HG02943 (cell line): Measurements from ENCODE around the gene PCDHA13.
"Not testable (repeated sequence)": the region's sequence is repeated elsewhere in the genome, so short reads cannot be mapped to it uniquely, and the experiment has no call there.

Experiments
- ATAC-seq: cut with Tn5 transposase; IDR thresholded peaks from one replicate; pipeline ENCODE4 v1.9.1; 2021; ENCODE audit warnings: mild to moderate bottlenecking, low read depth, moderate library complexity; ENCODE audit not compliant: unreplicated experiment

Gene PCDHA13, protein sequence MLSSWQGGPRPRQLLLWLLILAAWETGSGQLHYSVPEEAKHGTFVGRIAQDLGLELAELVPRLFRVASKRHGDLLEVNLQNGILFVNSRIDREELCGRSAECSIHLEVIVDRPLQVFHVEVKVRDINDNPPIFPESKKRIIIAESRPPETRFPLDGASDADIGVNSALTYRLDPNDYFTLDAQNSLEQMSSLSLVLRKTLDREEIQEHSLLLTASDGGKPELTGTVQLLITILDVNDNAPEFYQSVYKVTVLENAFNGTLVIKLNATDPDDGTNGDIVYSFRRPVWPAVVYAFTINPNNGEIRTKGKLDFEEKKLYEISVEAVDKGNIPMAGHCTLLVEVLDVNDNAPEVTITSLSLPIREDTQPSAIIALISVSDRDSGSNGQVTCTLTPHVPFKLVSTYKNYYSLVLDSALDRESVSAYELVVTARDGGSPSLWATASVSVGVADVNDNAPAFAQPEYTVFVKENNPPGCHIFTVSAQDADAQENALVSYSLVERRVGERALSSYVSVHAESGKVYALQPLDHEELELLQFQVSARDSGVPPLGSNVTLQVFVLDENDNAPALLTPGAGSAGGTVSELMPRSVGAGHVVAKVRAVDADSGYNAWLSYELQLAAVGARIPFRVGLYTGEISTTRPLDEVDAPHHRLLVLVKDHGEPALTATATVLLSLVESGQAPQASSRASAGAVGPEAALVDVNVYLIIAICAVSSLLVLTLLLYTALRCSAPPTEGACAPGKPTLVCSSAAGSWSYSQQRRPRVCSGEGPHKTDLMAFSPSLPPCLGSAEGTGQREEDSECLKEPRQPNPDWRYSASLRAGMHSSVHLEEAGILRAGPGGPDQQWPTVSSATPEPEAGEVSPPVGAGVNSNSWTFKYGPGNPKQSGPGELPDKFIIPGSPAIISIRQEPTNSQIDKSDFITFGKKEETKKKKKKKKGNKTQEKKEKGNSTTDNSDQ

DNA sequence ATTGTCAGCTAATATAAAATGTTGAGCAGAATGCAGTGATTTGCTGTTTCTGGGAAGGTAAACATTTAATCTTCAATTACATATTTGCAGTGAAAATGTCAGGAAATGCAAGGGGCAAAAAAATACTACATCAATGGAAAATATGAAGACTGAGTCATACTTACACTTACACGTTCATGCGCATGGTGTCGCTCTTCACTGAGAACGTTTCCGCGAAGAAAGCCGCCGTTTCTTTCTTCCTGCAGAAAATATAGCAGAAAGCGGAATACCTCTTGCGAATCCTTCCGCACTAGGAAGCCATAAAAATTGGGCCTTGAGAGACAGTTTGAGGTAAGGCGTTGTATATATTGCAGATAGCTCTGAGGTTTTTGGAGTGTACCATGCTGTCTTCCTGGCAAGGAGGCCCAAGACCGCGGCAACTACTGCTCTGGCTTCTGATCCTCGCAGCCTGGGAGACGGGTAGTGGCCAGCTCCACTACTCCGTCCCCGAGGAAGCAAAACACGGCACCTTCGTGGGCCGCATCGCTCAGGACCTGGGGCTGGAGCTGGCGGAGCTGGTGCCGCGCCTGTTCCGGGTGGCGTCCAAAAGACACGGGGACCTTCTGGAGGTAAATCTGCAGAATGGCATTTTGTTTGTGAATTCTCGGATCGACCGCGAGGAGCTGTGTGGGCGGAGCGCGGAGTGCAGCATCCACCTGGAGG is at the start of gene PCDHA13:
Gene PCDHA13, plus strand, starts transcription at position 236 of the 702 bp plus-strand sequence. Its CDS starts 145 bp downstream, at position 381.
- no peak for ATAC-seq

- no peak for ATAC-seq
These were observed 47.9 kb upstream of the PCDHA13 start, which contains the start of gene PCDHA7 for GRCh38 chr5:140833993-140834392. Gene PCDHA7, plus strand, starts transcription at chr5:140834269. Its CDS starts 115 bp downstream, at chr5:140834384.

- ATAC-seq = not testable (repeated sequence)
These were observed 47.4 kb upstream of the PCDHA13 start for GRCh38 chr5:140834439-140835008.

DNA sequence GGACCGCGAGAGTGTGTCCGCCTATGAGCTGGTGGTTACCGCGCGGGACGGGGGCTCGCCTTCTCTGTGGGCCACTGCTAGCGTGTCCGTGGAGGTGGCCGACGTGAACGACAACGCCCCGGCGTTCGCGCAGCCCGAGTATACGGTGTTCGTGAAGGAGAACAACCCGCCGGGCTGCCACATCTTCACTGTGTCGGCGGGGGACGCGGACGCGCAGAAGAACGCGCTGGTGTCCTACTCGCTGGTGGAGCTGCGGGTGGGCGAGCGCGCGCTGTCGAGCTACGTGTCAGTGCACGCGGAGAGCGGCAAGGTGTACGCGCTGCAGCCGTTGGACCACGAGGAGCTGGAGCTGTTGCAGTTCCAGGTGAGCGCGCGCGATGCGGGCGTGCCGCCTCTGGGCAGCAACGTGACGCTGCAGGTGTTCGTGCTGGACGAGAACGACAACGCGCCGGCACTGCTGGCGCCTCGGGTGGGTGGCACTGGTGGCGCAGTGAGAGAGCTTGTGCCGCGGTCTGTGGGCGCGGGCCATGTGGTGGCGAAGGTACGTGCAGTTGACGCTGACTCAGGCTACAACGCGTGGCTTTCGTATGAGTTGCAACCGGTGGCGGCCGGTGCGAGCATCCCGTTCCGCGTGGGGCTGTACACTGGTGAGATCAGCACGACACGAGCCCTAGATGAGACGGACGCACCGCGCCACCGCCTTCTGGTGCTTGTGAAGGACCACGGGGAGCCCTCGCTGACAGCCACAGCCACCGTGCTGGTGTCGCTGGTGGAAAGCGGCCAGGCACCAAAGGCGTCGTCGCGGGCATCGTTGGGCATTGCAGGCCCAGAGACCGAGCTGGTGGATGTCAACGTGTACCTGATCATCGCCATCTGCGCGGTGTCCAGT is 46.1 kb upstream of the PCDHA13 start:
- ATAC-seq = no peak

DNA sequence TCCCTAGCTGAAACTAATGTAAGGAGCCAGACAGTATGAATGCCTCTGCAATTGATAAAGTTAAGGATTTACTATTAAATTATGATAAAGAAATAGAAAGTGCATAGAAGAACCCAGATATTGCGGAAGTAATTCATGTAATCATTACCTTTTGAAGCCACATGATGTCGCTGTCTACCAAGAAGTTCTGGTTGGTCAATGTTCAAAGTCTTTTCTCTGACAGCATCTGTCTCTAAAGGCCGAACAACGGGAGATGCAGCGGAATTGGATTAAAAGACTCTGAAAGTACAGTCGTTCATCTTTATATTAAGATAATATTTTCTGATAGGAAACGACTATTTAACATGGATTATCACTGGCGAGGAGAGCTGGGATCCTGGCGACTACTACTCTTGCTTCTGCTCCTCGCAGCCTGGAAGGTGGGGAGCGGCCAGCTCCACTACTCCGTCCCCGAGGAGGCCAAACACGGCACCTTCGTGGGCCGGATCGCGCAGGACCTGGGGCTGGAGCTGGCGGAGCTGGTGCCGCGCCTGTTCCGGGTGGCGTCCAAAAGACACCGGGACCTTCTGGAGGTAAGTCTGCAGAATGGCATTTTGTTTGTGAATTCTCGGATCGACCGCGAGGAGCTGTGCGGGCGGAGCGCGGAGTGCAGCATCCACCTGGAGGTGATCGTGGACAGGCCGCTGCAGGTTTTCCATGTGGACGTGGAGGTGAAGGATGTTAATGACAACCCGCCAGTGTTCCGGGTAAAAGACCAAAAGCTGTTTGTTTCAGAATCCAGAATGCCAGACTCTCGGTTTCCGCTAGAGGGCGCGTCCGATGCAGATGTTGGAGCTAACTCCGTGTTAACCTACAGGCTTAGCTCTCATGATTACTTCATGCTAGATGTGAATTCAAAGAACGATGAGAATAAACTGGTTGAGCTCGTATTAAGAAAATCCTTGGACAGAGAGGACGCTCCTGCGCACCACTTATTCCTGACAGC is 40.7 kb upstream of the PCDHA13 start, which contains the start of gene PCDHA8:
Gene PCDHA8, plus strand, starts transcription at position 210 of the 985 bp plus-strand sequence. Its CDS starts 135 bp downstream, at position 345.
- no peak for ATAC-seq

DNA sequence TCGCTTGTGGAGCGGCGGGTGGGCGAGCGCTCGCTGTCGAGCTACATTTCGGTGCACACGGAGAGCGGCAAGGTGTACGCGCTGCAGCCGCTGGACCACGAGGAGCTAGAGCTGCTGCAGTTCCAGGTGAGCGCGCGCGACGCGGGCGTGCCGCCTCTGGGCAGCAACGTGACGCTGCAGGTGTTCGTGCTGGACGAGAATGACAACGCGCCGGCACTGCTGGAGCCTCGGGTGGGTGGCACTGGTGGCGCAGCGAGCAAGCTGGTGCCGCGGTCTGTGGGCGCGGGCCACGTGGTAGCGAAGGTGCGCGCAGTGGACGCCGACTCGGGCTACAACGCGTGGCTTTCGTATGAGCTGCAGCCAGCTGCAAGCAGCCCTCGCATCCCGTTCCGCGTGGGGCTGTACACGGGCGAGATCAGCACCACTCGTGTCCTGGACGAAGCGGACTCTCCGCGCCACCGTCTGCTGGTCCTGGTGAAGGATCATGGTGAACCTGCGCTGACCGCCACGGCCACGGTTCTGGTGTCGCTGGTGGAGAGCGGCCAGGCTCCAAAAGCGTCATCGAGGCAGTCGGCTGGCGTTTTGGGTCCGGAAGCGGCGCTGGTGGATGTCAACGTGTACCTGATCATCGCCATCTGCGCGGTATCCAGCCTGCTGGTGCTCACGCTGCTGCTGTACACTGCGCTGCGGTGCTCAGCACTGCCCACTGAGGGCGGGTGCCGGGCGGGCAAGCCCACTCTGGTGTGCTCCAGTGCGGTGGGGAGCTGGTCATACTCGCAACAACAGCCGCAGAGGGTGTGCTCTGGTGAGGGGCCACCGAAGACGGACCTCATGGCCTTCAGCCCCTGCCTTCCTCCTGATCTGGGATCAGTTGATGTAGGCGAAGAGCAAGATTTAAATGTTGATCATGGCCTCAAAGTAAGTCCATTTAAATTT is 38.9 kb upstream of the PCDHA13 start:
- ATAC-seq = no peak

DNA sequence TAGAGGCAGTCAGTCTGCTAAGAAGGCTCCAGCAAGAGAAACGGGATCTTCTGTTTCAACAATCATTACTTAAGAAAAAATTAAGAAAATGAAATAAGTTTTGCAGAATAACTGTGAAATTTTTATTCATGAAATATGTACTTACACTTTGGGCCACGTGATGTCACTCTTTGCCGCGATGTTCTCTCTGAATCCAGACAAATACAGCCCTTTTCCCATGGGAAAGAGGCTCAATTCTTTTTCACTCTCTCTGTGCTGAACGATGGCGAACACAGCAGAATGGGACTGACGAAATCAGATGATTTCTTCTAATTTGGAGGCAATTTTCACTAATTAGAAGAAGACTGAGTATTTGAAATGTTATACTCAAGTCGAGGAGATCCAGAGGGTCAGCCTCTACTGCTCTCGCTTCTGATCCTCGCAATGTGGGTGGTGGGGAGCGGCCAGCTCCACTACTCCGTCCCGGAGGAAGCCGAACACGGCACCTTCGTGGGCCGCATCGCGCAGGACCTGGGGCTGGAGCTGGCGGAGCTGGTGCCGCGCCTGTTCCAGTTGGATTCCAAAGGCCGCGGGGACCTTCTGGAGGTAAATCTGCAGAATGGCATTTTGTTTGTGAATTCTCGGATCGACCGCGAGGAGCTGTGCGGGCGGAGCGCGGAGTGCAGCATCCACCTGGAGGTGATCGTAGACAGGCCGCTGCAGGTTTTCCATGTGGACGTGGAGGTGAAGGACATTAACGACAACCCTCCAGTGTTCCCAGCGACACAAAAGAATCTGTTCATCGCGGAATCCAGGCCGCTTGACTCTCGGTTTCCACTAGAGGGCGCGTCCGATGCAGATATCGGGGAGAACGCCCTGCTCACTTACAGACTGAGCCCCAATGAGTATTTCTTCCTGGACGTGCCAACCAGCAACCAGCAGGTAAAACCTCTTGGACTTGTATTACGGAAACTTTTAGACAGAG is 33.5 kb upstream of the PCDHA13 start, which contains the start of gene PCDHA9:
Gene PCDHA9, plus strand, starts transcription at position 244 of the 964 bp plus-strand sequence. Its CDS starts 114 bp downstream, at position 358.
- ATAC-seq = not testable (repeated sequence)

- not testable (repeated sequence) for ATAC-seq
These were observed 31.9 kb upstream of the PCDHA13 start for GRCh38 chr5:140849831-140850634.

- no peak for ATAC-seq
These were observed 25.9 kb upstream of the PCDHA13 start, which contains the start of gene PCDHA10 for GRCh38 chr5:140855772-140856674. Gene PCDHA10, plus strand, starts transcription at chr5:140855897. Its CDS starts 152 bp downstream, at chr5:140856049.

DNA sequence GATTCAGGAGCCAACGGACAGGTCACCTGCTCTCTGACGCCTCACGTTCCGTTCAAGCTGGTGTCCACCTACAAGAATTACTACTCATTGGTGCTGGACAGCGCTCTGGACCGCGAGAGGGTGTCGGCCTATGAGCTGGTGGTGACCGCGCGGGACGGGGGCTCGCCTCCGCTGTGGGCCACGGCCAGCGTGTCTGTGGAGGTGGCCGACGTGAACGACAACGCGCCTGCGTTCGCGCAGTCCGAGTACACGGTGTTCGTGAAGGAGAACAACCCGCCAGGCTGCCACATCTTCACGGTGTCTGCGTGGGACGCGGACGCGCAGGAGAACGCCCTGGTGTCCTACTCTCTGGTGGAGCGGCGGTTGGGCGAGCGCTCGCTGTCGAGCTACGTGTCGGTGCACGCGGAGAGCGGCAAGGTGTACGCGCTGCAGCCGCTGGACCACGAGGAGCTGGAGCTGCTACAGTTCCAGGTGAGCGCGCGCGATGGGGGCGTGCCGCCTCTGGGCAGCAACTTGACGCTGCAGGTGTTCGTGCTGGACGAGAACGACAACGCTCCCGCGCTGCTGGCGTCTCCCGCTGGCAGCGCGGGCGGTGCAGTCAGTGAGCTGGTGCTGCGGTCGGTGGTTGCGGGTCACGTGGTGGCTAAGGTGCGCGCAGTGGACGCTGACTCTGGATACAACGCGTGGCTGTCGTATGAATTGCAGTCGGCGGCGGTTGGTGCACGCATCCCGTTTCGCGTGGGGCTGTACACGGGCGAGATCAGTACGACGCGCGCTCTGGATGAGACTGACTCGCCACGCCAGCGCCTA is 24.5 kb upstream of the PCDHA13 start:
- ATAC-seq = no peak

DNA sequence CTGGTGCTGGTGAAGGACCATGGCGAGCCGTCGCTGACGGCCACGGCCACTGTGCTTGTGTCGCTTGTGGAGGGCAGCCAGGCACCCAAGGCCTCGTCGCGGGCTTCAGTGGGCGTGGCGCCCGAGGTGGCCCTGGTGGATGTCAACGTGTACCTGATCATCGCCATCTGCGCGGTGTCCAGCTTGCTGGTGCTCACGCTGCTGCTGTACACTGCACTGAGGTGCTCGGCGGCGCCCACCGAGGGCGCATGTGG is 24.0 kb upstream of the PCDHA13 start:
- no peak for ATAC-seq

DNA sequence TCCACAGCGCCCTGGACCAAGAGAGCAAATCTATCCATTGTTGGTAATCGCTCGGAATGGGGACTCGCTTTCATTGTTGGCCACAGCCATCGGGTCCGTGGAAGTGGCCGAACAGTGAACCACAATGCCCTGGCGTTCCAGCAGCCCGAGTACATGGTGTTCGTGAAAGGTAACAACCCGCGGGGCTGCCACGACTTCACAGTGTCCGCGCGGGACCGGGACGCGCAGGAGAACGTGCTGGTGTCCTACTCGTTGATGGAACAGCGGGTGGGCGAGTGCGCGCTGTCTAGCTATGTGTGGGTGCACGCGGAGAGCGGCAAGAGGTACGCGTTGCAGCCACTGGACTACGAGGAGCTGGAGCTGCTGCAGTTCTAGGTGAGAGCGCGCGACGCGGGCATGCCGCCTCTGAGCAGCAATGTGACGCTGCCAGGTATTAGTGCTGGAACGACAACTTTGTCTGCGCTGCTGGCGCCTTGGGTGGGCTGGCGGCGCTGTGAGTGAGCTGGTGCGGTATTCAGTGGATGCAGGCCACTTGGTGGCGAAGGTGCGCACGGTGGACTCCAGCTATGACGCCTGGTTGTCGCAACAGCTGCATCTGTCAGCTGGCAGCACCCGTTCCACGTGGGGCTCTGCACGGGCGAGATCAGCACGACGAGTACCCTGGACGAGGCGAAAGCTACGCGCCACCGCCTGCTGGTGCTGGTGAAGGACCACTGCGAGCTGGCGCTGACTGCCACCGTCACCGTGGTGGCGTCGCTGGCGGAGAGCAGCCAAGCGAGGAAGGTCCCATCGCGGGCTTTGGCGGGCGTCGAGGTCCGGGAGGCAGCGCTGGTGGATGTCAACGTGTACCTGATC is 19.3 kb upstream of the PCDHA13 start:
- ATAC-seq = no peak
